Measurements from ENCODE around the gene CAMKMT.

The CAMKMT gene

DNA sequence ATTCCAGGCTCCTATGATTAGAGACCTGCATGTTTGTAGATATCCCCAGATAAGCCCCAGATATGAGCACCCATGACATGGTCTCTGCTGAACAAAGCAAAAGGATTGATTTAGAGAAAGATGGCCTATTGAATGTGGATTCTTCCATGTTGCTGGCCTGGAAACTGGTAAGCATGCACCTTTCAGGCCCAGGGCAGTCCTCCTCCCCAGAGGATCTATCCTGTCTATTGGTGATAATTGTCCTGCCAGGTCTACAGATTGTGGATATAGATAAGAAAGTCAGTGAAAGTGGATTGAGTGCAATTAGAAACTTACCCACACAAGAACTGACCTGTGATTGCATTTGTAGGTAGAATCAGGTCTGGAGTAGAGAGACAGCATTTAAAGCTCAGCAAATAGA is 322.8 kb downstream of the CAMKMT start:
- no peak for FAIRE-seq

DNA sequence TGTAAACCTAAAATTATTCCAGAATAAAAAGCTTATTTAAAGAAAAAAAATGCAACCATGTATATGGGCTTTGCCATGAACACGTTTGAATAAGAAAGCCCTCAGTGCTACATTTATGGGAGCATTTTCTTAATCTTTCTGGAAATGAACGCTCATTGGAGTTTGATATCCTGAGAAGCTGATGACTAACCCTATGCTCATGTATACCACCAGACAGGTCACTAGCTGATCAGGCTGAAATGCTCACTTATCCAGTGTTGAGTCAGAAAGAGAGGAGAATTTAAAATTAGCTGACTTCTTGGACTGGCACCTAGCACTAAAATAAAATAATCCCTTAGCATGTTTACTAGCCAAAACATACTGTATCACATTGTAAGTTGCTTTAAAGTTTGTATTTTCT is 324.8 kb downstream of the CAMKMT start:
- TF ChIP-seq, protein P1, sequence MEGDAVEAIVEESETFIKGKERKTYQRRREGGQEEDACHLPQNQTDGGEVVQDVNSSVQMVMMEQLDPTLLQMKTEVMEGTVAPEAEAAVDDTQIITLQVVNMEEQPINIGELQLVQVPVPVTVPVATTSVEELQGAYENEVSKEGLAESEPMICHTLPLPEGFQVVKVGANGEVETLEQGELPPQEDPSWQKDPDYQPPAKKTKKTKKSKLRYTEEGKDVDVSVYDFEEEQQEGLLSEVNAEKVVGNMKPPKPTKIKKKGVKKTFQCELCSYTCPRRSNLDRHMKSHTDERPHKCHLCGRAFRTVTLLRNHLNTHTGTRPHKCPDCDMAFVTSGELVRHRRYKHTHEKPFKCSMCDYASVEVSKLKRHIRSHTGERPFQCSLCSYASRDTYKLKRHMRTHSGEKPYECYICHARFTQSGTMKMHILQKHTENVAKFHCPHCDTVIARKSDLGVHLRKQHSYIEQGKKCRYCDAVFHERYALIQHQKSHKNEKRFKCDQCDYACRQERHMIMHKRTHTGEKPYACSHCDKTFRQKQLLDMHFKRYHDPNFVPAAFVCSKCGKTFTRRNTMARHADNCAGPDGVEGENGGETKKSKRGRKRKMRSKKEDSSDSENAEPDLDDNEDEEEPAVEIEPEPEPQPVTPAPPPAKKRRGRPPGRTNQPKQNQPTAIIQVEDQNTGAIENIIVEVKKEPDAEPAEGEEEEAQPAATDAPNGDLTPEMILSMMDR (IDR thresholded peaks at IDR 0.05; ENCODE audit: insufficient read depth, missing control alignments) = no peak
- FAIRE-seq = no peak
- DNase-seq (ENCODE audit: insufficient read length, low spot score) = no peak

More for the DNA sequence above, 322.8 kb downstream of the CAMKMT start:
- DNase-seq (ENCODE audit: insufficient read length, low spot score) = no peak
- TF ChIP-seq, protein P1 (IDR thresholded peaks at IDR 0.05; ENCODE audit: insufficient read depth, missing control alignments) = no peak

DNA sequence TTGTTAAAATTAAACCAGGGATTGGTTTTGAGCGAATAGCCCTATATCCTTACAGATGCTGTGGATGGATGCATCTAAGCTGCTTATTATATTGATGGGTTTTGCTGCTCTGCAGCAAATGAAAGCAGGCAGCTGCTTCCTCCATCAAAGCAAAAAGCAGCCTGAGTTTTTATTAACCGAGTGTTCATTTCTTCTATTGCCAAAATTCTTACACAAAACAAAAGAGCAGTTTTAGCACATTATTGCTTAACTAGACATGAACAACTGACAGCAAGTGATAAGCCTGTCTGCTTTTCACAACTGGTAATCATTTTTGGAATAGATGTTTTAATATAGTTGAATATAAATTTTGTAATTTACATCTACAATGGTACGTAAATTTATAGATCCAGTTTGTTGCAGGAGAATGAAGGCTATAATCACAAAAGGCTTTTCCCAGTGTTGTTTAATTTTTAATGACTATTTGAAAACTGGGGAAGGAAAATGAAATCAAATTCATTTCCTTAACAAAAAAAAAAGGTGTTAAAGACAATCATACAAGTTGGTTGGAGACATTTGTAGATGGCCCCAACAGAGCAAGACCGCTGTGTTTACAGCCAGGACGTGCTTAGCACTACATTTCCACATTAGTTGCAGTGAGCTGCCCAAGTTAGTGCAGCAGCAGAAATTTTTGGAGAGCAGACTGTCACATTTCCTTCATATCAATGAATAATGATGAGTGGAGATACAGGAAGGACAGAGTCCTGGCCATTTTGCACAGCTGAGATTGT is 326.1 kb downstream of the CAMKMT start:
- FAIRE-seq (no peak), DNase-seq (ENCODE audit: insufficient read length, low spot score) (no peak)
- TF ChIP-seq, protein P1 (IDR thresholded peaks at IDR 0.05; ENCODE audit: insufficient read depth, missing control alignments) = no peak

DNA sequence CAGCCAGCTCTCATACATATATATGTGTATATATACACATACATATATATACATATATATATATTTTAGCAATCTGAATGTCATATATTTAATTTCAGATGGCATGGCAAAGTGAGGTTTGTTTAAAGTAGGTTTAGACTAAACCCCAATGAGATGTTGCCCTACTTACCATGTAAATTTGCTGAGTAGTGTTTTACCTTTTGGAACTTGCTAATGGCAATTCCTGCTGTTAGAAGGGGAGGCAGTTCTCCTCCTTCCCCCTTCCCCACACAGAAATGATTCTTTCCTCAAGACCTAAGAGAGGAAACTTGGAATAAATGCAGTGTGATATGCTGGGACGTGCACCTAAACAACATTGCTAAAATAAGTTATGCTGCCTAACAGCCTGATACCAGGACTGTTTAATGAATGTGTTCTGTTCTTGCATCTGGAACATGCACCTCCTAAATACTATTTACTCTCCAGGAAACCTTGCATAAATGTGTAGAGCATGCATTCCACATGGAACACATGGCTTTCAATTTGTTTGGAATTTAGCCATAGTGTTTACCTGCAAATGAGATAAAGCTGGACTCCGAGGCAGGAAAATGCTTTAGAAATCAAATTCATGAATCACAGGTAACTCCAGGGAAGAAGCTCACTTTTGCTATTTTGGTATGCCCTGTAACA is 326.8 kb downstream of the CAMKMT start:
- no peak for DNase-seq (ENCODE audit: insufficient read length, low spot score)
- no peak for FAIRE-seq
- TF ChIP-seq, protein P1 (IDR thresholded peaks at IDR 0.05; ENCODE audit: insufficient read depth, missing control alignments) = no peak

DNA sequence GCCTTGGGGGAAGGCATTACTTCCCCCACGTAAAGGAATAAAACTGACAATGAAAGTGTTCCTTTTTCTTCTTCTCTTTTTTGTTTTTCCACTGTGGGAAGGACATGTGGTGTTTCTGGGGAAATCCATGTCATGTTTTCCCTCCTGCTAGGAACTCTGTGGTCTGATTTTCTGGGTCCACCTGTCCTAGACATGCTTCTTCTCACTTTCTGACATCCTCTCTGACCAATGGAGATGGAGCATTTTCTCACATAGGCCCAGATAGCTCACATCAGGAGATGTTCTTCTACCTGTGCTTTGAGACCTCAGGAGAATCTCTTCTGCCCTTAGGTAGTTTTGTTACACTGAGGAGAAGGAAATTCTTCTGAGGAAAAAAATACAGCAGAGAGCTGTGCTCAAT is 327.8 kb downstream of the CAMKMT start:
- no peak for DNase-seq (ENCODE audit: insufficient read length, low spot score)
- TF ChIP-seq, protein P1 (IDR thresholded peaks at IDR 0.05; ENCODE audit: insufficient read depth, missing control alignments) = no peak
- no peak for FAIRE-seq

DNA sequence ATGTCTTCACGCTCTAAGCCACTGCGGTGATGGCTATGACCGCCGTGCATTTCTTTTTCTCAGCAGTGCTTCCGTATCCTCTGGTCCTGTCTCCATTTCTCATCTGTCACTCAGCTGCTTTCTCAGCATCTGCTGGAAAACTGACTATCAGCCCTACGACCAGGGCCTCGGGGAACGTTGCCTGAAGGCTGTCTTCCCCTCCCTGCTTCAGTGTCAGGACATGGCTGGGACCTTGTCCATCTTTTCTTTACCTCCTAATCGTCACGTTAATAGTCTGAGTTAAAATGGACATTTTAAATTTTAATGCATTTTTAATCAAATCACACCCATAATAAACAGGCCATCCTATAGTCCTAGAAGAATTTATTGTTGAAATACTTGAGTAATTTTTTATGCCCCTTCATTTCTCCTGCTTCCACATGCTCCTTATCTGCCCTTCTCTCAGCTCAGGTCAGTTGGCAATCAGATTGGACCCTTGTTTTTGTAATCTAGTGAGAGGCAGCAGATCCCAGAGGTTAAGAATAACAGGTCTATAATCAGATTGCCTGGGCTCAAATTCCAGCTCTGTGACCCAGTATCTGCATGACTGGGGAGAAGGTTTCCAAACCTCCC is 329.5 kb downstream of the CAMKMT start:
- DNase-seq (ENCODE audit: insufficient read length, low spot score) (no peak), FAIRE-seq (no peak)
- TF ChIP-seq, protein P1 (IDR thresholded peaks at IDR 0.05; ENCODE audit: insufficient read depth, missing control alignments) = no peak

Data from D721Med (cell line).